ENCODE data around the gene CDH2.
"Not testable (repeated sequence)": the region's sequence is repeated elsewhere in the genome, so short reads cannot be mapped to it uniquely, and the experiment has no call there.

The CDH2 gene

GRCh38 chr18:27976806-27977408 lies 200.0 kb downstream of the CDH2 start:
- no peak for DNase-seq

- no peak for DNase-seq
Measured at GRCh38 chr18:27970321-27970720, 206.6 kb downstream of the CDH2 start.

- DNase-seq, result no peak
Measured at GRCh38 chr18:27969206-27969605, 207.7 kb downstream of the CDH2 start.

- DNase-seq, result peak; percentile 78
Measured at GRCh38 chr18:27967913-27968824, 208.8 kb downstream of the CDH2 start.

GRCh38 chr18:27966881-27967280 lies 210.0 kb downstream of the CDH2 start:
- peak; percentile 79 for DNase-seq

- peak; percentile 64 for DNase-seq
Measured at GRCh38 chr18:27964811-27965210, 212.1 kb downstream of the CDH2 start.

- no peak for DNase-seq
Measured at GRCh38 chr18:27959101-27959500, 217.8 kb downstream of the CDH2 start.

GRCh38 chr18:27956001-27956640 lies 220.8 kb downstream of the CDH2 start:
- DNase-seq, result no peak

- peak; percentile 45 for DNase-seq
Measured at GRCh38 chr18:27954226-27954625, 222.7 kb downstream of the CDH2 start.

GRCh38 chr18:27952741-27953140 lies 224.2 kb downstream of the CDH2 start:
- no peak for DNase-seq

GRCh38 chr18:27950648-27951228 lies 226.2 kb downstream of the CDH2 start:
- no peak for DNase-seq

- peak; percentile 31 for DNase-seq
Measured at GRCh38 chr18:27948986-27949385, 227.9 kb downstream of the CDH2 start.

GRCh38 chr18:27942706-27943105 lies 234.2 kb downstream of the CDH2 start:
- DNase-seq, result peak; percentile 62

- no peak for DNase-seq
Measured at GRCh38 chr18:27931535-27931934, 245.4 kb downstream of the CDH2 start.

GRCh38 chr18:27922780-27923179 lies 254.2 kb downstream of the CDH2 start:
- DNase-seq, result no peak

- peak; percentile 96 for DNase-seq
Measured at GRCh38 chr18:27921904-27922751, 254.8 kb downstream of the CDH2 start.

- DNase-seq, result no peak
Measured at GRCh38 chr18:27921392-27921791, 255.5 kb downstream of the CDH2 start.

GRCh38 chr18:27920836-27921235 lies 256.1 kb downstream of the CDH2 start:
- DNase-seq, result no peak

GRCh38 chr18:27906189-27906588 lies 270.7 kb downstream of the CDH2 start:
- not testable (repeated sequence) for DNase-seq

- DNase-seq, result no peak
Measured at GRCh38 chr18:27903906-27904305, 273.0 kb downstream of the CDH2 start.

GRCh38 chr18:27901424-27902226 lies 275.3 kb downstream of the CDH2 start:
- no peak for DNase-seq

Measured in fibroblast of skin of right biceps (primary cell).